NCI-H2029 (cell line): Measurements from ENCODE around the gene CACNG4.

Experiments used
- DNase-seq: peaks from one replicate; lab custom pipeline; 2025; lab: John Stamatoyannopoulos, UW

The CACNG4 gene

GRCh38 chr17:67043283-67043682 lies 78.8 kb downstream of the CACNG4 start:
- no peak for DNase-seq

GRCh38 chr17:67044016-67044772 lies 79.7 kb downstream of the CACNG4 start, which contains the start of gene CACNG1:
Gene CACNG1, plus strand, starts transcription at chr17:67044554. Its CDS starts 107 bp downstream, at chr17:67044661.
- DNase-seq = no peak

GRCh38 chr17:67044940-67045339 lies 80.4 kb downstream of the CACNG4 start:
- DNase-seq = no peak

- no peak for DNase-seq
These were observed 81.9 kb downstream of the CACNG4 start for GRCh38 chr17:67046398-67046797.

- DNase-seq = no peak
These were observed 82.9 kb downstream of the CACNG4 start for GRCh38 chr17:67047382-67047781.

- DNase-seq = no peak
These were observed 84.7 kb downstream of the CACNG4 start for GRCh38 chr17:67049025-67049739.

GRCh38 chr17:67050066-67050465 lies 85.6 kb downstream of the CACNG4 start:
- no peak for DNase-seq

GRCh38 chr17:67050471-67051154 lies 86.1 kb downstream of the CACNG4 start:
- DNase-seq = no peak

- DNase-seq = no peak
These were observed 86.6 kb downstream of the CACNG4 start for GRCh38 chr17:67051155-67051538.

GRCh38 chr17:67051837-67052236 lies 87.3 kb downstream of the CACNG4 start:
- no peak for DNase-seq

GRCh38 chr17:67052720-67053437 lies 88.4 kb downstream of the CACNG4 start:
- no peak for DNase-seq

GRCh38 chr17:67053438-67054000 lies 89.0 kb downstream of the CACNG4 start:
- no peak for DNase-seq

GRCh38 chr17:67054011-67054591 lies 89.6 kb downstream of the CACNG4 start:
- DNase-seq = no peak

GRCh38 chr17:67054608-67055007 lies 90.1 kb downstream of the CACNG4 start:
- DNase-seq = no peak

- no peak for DNase-seq
These were observed 90.5 kb downstream of the CACNG4 start for GRCh38 chr17:67055041-67055443.

- no peak for DNase-seq
These were observed 91.6 kb downstream of the CACNG4 start for GRCh38 chr17:67055811-67056745.

GRCh38 chr17:67056746-67057490 lies 92.4 kb downstream of the CACNG4 start:
- no peak for DNase-seq

GRCh38 chr17:67058036-67058435 lies 93.5 kb downstream of the CACNG4 start:
- no peak for DNase-seq

GRCh38 chr17:67059372-67059771 lies 94.9 kb downstream of the CACNG4 start:
- DNase-seq = no peak

- DNase-seq = no peak
These were observed 98.6 kb downstream of the CACNG4 start for GRCh38 chr17:67063141-67063540.
